ENCODE results near the gene IFITM2. TPM values are rescaled to one million over a fixed set of nuclear protein-coding genes. Genes with fewer than 3 reads are reported as not detected.

IFITM2 gene
- polyA plus RNA-seq, 1 donor from 2014 or later = 1,305 TPM

DNA sequence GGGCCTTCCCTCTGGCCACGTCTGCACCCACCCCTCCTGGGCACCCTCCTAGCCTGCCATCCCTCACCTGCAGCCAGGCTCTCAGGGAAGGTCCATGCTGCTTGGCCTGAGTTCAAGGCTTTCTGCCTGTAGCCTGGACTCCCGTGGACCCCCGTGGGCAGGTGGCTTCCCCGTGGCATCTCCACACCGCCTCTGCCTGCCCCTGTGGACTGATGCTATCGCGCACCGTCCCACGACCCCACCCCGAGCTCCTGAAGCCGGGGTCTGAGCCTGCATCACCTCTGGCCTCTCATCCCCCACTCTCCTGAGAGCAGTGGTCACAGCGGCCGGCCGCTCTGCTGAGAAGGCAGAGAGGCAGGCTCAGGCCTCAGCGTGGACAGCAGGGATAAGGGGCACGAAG lies 12.8 kb upstream of the IFITM2 start:
- Mint-ChIP-seq H3K4me3 (no peak overlapping the region), H3K36me3 (peaks cover 3% of the 10 kb centered on the region), H3K27me3 (peaks cover 4% of the 10 kb centered on the region), H3K4me1 (peaks cover 0 to 9% (median 9%) of the 10 kb centered on the region in 3 donors), H3K27ac (no peak overlapping the region), H3K9me3 (no peaks in the 10 kb centered on the region)

DNA sequence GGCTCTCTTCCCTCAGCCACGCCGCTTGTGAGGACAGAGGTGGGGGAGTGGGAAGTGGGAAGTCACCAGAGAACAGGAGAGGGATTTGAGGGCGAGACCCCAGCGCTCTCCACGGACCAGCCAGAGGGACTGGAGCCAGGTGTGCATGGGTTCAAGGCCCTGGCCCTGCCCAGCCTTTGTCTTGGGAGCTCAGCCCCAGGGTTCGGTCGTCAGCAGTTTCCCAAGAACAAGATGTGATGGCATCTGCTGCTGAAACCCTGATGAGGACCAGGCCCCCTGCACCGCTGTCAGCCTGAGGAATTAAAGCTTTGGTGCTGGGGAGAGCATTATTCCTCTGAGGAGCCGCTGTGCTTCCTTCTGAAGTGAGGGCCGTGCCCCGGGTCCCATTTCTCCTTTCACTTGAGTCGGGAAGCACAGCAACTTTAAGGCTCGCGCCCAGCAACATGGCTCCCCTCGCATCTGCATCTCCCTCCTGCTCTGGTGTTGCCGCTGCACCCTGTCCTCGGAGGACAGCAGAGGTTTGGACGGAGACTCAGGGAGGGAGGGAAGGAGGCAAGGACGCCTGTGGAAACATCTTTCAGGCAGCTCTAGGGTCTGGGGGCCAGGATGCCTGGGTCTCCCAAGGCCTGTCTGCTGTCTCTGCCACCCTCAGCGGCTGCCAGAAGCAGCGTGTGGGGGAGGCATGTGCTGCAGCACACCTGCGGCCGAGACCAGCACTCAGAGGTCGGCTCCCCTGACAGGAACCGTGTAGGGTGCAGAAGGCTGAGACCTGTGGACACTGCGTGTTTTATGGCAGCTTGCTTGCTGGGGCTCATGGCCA lies 12.1 kb upstream of the IFITM2 start:
- H3K27ac Mint-ChIP-seq = peak overlapping the region in 1 of 3 donors; percentile 62
- H3K4me3 Mint-ChIP-seq = no peak overlapping the region
- H3K27me3 Mint-ChIP-seq = peaks cover 7% of the 10 kb centered on the region
- peaks cover 0 to 12% (median 9%) of the 10 kb centered on the region in 3 donors for H3K4me1 Mint-ChIP-seq
- H3K36me3 Mint-ChIP-seq = peaks cover 3% of the 10 kb centered on the region
- no peaks in the 10 kb centered on the region for H3K9me3 Mint-ChIP-seq

DNA sequence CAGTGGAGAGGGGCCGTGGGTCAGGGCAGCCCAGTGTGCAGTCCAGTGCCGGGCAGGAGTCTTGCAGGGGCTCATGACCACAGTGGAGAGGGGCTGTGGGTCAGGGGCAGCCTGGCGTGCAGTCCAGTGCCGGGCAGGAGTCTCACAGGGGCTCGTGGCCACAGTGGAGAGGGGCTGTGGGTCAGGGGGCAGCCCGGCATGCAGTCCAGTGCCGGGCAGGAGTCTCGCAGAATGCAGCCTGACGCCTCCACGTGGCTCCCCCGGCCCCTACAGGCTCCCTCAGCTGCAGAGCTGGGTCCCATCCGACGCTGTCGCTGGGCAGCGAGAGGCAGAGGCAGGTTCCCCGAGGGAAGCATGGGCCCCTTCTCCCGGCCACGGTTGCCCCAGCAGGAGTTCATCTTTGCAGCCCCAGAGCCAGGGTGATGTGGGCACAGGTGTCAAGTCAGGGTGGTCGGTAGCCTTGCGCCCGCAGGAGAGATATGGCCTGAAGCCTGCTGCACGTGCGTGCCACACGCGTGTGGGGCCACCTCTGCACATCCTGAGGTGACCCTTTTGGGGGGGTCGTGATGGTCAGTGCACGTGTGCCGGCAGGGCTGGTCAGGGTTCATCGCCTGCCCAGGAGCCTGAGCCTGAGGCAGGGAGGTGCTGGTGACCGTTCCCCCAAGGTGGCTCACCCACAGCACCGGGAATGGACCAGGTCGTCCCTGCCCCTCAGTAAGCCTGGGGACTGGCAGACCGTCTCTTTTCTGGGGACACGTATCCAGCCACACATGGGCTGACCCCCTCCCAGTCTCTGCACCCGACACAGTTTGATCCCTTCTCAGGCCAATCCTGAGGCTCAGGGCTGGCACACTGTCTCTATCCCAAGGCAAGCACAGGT lies 11.2 kb upstream of the IFITM2 start:
- H3K4me3 Mint-ChIP-seq = no peak overlapping the region
- H3K27me3 Mint-ChIP-seq = peaks cover 7% of the 10 kb centered on the region
- peak overlapping the region in 1 of 3 donors; percentile 28 for H3K27ac Mint-ChIP-seq
- peaks cover 0 to 8% (median 7%) of the 10 kb centered on the region in 3 donors for H3K4me1 Mint-ChIP-seq
- H3K36me3 Mint-ChIP-seq = no peaks in the 10 kb centered on the region
- H3K9me3 Mint-ChIP-seq = no peaks in the 10 kb centered on the region

DNA sequence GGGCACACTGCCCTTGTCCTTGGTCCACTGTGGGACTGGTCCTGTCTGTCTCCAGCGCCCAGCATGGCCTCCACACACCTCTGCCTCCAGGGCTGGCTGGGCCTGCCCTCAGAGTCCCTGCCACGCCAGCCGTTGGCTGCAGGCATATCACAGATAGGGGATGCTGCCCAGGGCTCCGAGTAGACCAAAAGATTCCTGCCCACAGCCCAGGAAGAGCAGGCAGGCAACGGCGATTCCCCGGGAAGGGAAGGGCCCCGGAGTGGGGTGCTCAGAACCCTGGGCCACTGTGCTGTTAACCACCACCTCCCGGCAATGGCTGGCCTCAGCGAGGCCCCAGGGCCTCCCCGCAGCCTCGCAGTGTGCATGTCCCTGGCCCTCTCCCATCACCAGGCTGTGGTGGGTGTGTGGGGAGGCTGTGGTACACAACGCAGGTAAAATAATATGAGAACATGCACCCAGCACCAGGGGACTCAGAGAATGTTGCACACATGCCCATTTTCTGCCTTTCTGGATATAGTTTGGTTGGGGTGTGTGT lies 10.5 kb upstream of the IFITM2 start:
- peaks cover 0 to 8% (median 7%) of the 10 kb centered on the region in 3 donors for H3K4me1 Mint-ChIP-seq
- no peak overlapping the region for H3K4me3 Mint-ChIP-seq
- H3K27me3 Mint-ChIP-seq = peaks cover 7% of the 10 kb centered on the region

DNA sequence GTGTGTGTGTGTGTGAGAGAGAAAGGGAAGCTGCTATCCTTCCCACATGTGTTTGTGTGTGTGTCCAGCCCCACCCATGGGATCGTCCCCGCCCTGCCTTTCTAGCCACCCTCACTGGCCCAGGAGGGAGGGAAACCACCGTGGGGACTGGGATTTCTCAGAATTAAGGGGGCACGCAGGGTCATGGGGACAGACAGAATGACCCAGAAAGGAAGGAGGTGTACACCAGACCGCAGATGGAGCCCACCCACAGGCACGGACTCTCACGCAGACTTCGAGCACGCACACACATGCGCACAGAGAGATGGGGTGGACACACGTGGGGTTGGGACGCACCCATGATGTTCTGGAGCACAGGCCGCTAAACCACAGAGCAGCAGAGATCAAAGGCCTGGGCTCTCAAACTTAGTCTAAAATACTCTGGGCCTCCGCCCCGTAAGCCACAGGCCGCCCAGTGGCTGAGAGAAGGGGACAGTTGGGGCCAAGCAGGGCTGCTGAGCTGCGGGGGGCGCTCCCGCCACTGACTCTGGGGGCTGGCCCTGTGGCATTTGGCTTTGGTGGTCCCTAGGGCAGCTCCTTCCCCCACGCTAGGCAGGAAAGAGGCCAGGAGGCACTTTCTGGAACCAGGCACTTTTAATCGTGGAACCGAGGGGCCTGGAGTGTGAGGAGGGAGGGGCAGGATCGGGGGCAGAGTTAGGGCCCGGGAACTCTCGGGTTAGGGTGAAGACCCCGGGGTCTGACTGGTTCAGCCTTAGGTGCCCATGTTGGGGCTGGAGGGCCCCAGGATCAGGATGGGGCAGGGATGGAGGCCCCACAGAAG lies 9.8 kb upstream of the IFITM2 start:
- Mint-ChIP-seq H3K27me3 (peaks cover 7% of the 10 kb centered on the region), H3K27ac (no peak overlapping the region), H3K4me3 (peak overlapping the region in 1 of 4 donors; percentile 55), H3K4me1 (peaks cover 6 to 13% (median 12%) of the 10 kb centered on the region in 3 donors), H3K9me3 (no peaks in the 10 kb centered on the region), H3K36me3 (no peaks in the 10 kb centered on the region)

More for the DNA sequence above, 10.5 kb upstream of the IFITM2 start:
- Mint-ChIP-seq H3K9me3 (no peaks in the 10 kb centered on the region), H3K36me3 (no peaks in the 10 kb centered on the region), H3K27ac (peak overlapping the region in 1 of 3 donors; percentile 28)

DNA sequence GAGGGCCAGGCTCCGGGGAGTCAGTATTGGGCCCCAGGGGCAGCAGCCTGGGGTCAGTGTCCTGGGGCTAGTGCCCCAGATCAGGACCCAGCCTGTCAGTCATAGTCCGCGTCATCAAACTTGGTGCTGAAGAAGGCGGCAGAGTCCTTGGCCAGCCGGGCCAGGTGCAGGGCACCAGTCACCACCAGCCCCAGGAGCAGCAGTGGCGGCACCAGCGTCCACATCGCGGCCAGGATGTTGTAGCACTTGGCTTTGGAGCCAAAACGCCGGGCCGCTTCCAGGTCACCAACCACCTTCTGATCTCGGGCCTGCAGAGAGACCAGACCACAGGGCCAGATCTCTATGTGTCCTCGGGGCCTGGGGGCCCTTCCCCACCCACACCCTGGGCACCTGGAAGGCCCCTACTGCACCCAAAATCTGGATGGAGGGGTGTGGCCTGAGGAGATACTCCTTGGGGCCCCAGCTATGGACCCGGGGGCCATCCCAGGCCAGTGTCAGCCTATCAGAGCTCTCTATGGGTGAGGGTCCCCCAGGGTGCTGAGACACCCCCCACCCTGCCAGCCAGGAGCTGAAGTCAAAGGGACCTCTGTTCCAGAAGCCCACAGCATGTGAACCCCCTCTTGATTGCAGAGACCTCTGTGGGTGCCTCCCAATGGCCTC lies 9.1 kb upstream of the IFITM2 start:
- no peak overlapping the region for H3K4me3 Mint-ChIP-seq
- H3K27ac Mint-ChIP-seq = no peak overlapping the region
- H3K27me3 Mint-ChIP-seq = peaks cover 7% of the 10 kb centered on the region
- H3K4me1 Mint-ChIP-seq = peaks cover 13 to 20% (median 18%) of the 10 kb centered on the region in 3 donors
- no peaks in the 10 kb centered on the region for H3K36me3 Mint-ChIP-seq
- no peaks in the 10 kb centered on the region for H3K9me3 Mint-ChIP-seq

DNA sequence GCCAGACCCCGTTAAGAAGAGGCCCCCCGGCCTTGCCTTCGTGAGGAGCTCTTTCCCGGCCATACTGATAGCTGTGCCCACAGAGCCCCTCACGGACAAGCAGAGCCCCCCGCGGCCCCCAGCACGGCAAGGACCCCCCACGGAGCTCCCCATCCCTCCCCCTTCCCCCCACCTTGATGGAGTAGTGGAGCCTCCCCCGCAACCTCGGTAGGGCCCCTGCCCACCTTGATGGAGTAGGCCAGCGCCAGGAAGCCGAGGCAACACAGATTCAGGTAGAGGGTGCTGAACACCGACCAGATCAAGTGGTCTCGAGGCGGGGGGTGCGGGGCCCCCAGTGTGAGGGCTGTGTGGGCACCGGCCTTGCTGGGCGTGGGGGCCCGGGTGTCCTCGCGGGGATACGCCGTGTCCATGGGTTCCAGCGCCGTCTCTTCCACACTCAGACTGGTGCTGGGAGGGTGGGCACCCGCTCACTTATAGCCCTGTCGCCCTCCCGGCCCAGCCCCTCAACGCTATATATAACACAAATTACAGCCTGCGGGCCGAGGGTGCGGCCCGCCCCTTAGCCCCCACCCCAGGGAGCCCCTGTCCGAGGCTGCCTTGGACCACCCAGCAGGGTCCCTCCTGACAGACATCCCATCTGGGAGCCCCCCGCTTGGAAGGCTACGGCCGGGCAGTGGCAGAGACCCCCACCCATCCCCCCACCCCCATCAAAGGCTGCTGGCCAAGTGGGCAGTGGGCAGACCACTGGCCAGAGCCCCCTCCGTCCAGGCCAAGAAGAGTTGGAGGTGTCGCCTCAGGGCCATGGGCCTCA lies 8.3 kb upstream of the IFITM2 start, which contains the start of gene IFITM5:
TSS of gene IFITM5 (minus strand) at position 446 of the 811 bp plus-strand sequence. CDS start at position 410, 36 bp downstream.
- peaks cover 16 to 21% (median 20%) of the 10 kb centered on the region in 3 donors for H3K4me1 Mint-ChIP-seq
- H3K27me3 Mint-ChIP-seq = peaks cover 7% of the 10 kb centered on the region
- H3K9me3 Mint-ChIP-seq = no peaks in the 10 kb centered on the region
- no peaks in the 10 kb centered on the region for H3K36me3 Mint-ChIP-seq
- peak within 1 kb of the TSS in 1 of 3 donors; percentile 28 for H3K27ac Mint-ChIP-seq
- H3K4me3 Mint-ChIP-seq = peak within 1 kb of the TSS in 1 of 4 donors; percentile 49

DNA sequence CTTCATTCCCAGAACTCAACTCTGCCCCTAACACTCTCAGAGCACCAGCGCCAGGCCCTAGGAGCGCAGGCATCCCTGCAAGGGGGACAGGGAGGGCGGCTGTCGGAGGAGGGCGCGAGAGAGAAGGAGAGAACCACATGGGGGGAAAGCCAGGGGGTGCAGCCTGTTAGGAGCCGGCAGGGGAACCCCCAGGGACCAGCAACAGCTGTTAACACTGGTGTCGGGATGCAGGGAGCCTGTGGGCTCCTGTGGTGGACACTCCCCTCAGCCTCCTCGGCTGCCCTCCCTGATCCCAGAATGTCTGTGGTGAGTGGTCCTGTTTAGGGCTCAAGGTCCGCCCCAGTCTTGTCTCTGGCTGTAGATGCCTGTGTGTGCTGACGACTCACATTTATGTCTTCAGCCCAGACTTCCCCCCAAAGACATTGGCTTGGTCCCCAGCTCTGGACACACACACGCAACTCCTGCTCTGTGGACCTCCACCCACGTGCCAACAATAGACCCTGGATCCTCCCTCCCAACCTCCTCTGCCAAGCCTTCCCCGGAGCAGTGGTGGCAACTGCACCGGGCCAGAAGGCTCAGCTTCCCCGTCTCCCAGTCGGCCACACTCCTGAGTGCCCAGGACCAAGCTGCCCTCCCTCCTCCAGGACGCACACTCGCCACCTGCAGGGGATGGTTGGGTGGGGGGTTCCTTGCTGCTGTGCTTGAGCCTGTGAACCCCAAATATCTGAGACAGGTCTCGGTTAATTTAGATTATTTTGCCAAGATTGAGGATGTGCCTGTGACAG lies 7.5 kb upstream of the IFITM2 start:
- Mint-ChIP-seq H3K4me1 (peaks cover 19 to 24% (median 23%) of the 10 kb centered on the region in 3 donors), H3K4me3 (peak overlapping the region in 2 of 4 donors; percentile 25 to 49), H3K27ac (peak overlapping the region in 1 of 3 donors; percentile 28), H3K27me3 (peaks cover 7% of the 10 kb centered on the region), H3K36me3 (no peaks in the 10 kb centered on the region), H3K9me3 (no peaks in the 10 kb centered on the region)

DNA sequence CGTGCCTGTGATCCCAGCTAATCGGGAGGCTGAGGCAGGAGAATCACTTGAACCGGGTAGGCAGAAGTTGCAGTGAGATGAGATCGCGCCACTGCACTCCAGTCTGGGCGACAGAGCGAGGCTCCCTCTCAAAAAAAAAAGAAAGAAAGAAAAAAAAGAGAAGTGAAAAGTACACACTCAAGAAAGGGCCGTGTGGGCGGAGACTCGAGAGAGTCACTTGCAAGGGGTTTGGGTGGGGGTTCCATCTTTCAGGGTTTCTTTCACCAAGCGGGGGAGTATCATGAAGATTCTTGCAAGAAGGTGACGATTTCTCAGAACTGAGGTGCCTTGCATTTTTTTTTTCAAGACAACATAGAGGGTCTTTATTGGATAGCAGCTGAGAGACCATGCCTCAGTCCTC lies 4.3 kb upstream of the IFITM2 start:
- H3K4me3 Mint-ChIP-seq = peak overlapping the region; percentile 30 to 79 (median 77)
- peaks cover 4% of the 10 kb centered on the region for H3K27me3 Mint-ChIP-seq
- H3K9me3 Mint-ChIP-seq = no peaks in the 10 kb centered on the region
- H3K27ac Mint-ChIP-seq = peak overlapping the region; percentile 28 to 85 (median 67)
- no peaks in the 10 kb centered on the region for H3K36me3 Mint-ChIP-seq
- H3K4me1 Mint-ChIP-seq = peaks cover 23 to 33% (median 32%) of the 10 kb centered on the region in 3 donors

DNA sequence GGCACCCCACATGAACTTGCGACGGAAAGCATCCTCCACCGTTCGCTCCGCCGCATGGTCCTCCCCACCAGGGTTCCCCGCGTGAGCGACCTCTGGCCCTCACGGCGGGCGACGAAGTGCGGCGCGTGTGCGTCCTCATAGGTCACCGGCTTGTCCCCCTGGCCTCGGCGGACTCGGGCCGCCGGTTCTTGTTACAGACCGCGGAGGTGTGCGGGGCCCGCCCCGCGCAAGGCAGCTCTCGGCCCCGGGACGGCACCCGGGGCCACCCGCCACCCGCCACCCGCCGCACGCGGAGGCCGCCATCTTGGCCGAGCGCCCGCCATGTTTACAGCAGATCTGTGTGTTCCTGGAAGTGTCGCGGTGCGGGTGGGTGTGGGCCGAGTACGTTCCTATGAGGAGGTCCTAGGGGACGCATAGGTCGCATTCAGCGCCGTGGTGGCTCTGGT lies 3.5 kb upstream of the IFITM2 start:
- H3K9me3 Mint-ChIP-seq = no peaks in the 10 kb centered on the region
- H3K27ac Mint-ChIP-seq = peak overlapping the region in 1 of 3 donors; percentile 76
- H3K36me3 Mint-ChIP-seq = no peaks in the 10 kb centered on the region
- H3K4me3 Mint-ChIP-seq = peak overlapping the region in 2 of 4 donors; percentile 16 to 76
- peaks cover 4% of the 10 kb centered on the region for H3K27me3 Mint-ChIP-seq
- H3K4me1 Mint-ChIP-seq = peaks cover 28 to 36% (median 34%) of the 10 kb centered on the region in 3 donors

DNA sequence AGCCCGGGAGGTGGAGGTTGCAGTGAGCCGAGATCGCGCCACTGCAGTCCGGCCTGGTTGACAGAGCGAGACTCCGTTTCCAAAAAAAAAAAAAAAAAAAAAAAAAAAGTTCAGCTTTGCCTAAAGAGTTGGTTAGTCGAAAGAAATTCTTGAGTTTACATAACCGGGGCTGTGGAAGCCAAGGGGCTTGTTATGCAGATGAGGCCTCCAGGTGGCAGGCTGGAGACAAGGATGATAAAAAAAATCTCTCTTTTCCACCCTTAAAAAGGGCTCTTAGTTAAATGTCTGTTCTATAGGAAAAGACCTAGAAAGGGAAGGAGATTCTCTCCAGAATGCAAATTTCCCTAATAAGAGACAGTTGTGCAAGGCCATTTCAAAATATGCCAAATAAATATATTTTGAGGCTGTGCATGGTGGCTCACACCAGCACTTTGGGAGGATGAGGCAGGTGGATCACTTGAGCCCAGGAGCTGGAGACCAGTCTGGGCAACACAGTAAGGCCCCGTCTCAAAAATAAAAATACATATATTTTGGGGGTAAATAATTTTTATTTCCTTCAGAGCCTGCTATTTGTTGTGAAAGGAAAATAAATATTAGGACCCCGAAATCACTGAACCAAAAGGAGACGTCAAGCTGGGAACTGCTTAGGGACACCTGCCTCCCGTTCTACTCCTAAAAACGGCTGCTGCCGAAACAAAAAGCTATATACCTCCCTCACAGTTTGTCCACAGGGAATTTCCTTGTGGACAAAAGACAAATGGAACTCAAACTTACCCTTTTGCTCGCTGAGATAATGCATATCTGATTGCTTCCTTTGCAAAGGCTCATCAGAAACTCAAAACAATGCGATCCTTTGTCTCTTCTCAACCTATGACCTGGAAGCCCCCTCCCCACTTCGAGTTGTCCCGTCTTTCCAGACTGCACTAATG lies 2.4 kb upstream of the IFITM2 start:
- Mint-ChIP-seq H3K9me3 (no peaks in the 10 kb centered on the region), H3K27ac (peak overlapping the region; percentile 67 to 88 (median 76)), H3K4me3 (peak overlapping the region in 1 of 4 donors; percentile 89), H3K4me1 (peaks cover 36 to 44% (median 41%) of the 10 kb centered on the region in 3 donors), H3K27me3 (peaks cover 3% of the 10 kb centered on the region), H3K36me3 (no peaks in the 10 kb centered on the region)
